ENCODE data around the gene TUBB3.

DNA sequence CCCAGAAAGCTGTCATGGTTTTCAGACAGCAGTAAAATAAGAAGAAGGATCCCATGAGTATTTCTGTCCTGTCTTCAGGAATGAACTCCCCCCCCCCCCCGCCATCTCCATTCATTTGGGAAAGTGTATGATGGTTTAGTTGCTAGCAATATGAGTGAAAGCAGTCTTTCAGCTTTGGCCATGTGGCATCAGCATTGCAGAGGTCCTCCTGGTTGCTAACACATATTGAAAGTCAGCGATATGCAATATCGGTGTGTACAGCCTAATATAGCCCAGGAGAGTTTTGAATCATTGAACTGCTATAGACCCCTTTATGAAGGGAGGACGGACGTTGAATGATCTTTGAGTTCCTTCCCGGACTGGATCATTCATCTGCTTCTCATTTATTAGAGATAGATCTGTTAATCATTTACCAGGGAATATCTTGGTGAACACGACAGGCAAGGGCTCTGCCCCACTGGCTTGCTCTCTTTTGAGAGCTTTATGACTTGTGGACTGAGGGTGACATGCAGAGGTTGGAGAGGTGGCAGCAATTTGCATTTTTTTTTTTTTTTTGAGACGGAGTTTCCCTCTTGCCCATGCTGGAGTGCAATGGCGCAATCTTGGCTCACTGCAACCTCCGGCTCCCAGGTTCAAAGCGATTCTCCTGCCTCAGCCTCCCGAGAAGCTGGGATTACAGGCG is 50.7 kb downstream of the TUBB3 start:
- TF ChIP-seq, protein P1, sequence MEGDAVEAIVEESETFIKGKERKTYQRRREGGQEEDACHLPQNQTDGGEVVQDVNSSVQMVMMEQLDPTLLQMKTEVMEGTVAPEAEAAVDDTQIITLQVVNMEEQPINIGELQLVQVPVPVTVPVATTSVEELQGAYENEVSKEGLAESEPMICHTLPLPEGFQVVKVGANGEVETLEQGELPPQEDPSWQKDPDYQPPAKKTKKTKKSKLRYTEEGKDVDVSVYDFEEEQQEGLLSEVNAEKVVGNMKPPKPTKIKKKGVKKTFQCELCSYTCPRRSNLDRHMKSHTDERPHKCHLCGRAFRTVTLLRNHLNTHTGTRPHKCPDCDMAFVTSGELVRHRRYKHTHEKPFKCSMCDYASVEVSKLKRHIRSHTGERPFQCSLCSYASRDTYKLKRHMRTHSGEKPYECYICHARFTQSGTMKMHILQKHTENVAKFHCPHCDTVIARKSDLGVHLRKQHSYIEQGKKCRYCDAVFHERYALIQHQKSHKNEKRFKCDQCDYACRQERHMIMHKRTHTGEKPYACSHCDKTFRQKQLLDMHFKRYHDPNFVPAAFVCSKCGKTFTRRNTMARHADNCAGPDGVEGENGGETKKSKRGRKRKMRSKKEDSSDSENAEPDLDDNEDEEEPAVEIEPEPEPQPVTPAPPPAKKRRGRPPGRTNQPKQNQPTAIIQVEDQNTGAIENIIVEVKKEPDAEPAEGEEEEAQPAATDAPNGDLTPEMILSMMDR (IDR thresholded peaks at IDR 0.05) = no peak
- TF ChIP-seq REST (IDR thresholded peaks at IDR 0.05; ENCODE audit: insufficient read depth in 1 of 2, low read depth in 2 of 2, low read length in 1 of 2) = no peak
- TF ChIP-seq TCF7L2 (IDR thresholded peaks at IDR 0.05; ENCODE audit: low read depth, low read length) = no peak
- TF ChIP-seq POLR2AphosphoS5 (IDR thresholded peaks at IDR 0.05; ENCODE audit: low read depth, low read length) = no peak
